Endothelial cell of umbilical vein (primary cell): Measurements from ENCODE around the gene AKTIP. TPM values are rescaled to one million over a fixed set of nuclear protein-coding genes. Genes with fewer than 3 reads are reported as not detected.

ENCODE experiments used
- BruUV-seq: library from RNA; stranded (reverse); fragments of 400-500 nt; replicated peaks from 2 replicates; lab custom pipeline; 2021; lab: Mats Ljungman, UMichigan
- CTCF ChIA-PET: fragments of 300-600, 350-600 bp; sonication (Branson Sonifier 250); formaldehyde crosslinking; loops from one replicate; lab custom pipeline; 2021; ENCODE audit warnings: antibody characterized with exemption, inconsistent platforms; lab: Charles Lee
- POLR2A ChIA-PET: fragments of 300-600, 350-600 bp; sonication (Branson Sonifier 250); formaldehyde crosslinking; loops from one replicate; lab custom pipeline; 2021; ENCODE audit warnings: antibody characterized with exemption, inconsistent platforms; lab: Charles Lee
- DNase-seq: peaks from one replicate; pipeline ENCODE4 v3.0.0-alpha.2; 2011; ENCODE audit warnings: low read depth, low spot score
- FAIRE-seq: peaks from 2 replicates; lab custom pipeline; 2011; peaks lifted over from hg19 to GRCh38; lab: Jason Lieb, UNC
- H2AFZ ChIP-seq: 2 replicates; pipeline ENCODE4 v1.6.0; 2012; ENCODE audit warnings: low read depth, low read length, control low read depth, inconsistent platforms
- H3K27ac ChIP-seq: 2 replicates; pipeline ENCODE4 v1.5.1; 2011; ENCODE audit warnings: low read depth, mild to moderate bottlenecking, control low read depth, low read length, moderate library complexity; ENCODE audit not compliant: insufficient read depth
- H3K27me3 ChIP-seq, 2 experiments: 2 replicates each; pipeline versions ENCODE4 v1.6.0 to v1.6.1; 2011; ENCODE audit warnings: low read length in 2 of 2, mixed read lengths in 1 of 2; ENCODE audit not compliant: control insufficient read depth in 2 of 2, insufficient read depth in 2 of 2
- H3K36me3 ChIP-seq, 2 experiments: 2 replicates in 1 of 2; 3 replicates in 1 of 2; pipeline ENCODE4 v1.5.1; 2011; ENCODE audit warnings: low read length in 2 of 2, mild to moderate bottlenecking in 1 of 2, moderate library complexity in 1 of 2; ENCODE audit not compliant: control insufficient read depth in 2 of 2, insufficient read depth in 2 of 2; ENCODE audit errors: extremely low read depth in 1 of 2
- H3K4me1 ChIP-seq: 3 replicates; pipeline ENCODE4 v1.5.1; 2011; ENCODE audit warnings: mild to moderate bottlenecking, low read length; ENCODE audit not compliant: control insufficient read depth, insufficient read depth; ENCODE audit errors: extremely low read depth
- H3K4me2 ChIP-seq: 2 replicates; pipeline ENCODE4 v1.6.1; 2011; ENCODE audit warnings: low read length, control low read depth, mixed read lengths; ENCODE audit not compliant: insufficient read depth
- H3K4me3 ChIP-seq, 3 experiments: fragments of 200-600 bp in 1 of 3; sonication (generic), shearing (Covaris generic) in 1 of 3; replicated peaks in 1 of 3; 2 replicates each; pipeline ENCODE4 v1.5.1; 2011 to 2016; ENCODE audit warnings: control low read depth in 3 of 3, low read length in 3 of 3, mild to moderate bottlenecking in 2 of 3, inconsistent platforms in 1 of 3, low read depth in 1 of 3, moderate library complexity in 1 of 3; ENCODE audit not compliant: insufficient read depth in 1 of 3
- H3K79me2 ChIP-seq: 2 replicates; pipeline ENCODE4 v1.6.0; 2012; ENCODE audit warnings: low read length, inconsistent platforms; ENCODE audit not compliant: control insufficient read depth, insufficient read depth
- H3K9ac ChIP-seq: replicated peaks from 2 replicates; pipeline ENCODE3; 2011; ENCODE audit warnings: low read length, control low read depth; ENCODE audit not compliant: insufficient read depth; ENCODE audit errors: extremely low read depth
- H3K9me1 ChIP-seq: replicated peaks from 3 replicates; pipeline ENCODE4 v1.6.0; 2011; ENCODE audit warnings: mild to moderate bottlenecking, low read length; ENCODE audit not compliant: control insufficient read depth, insufficient read depth; ENCODE audit errors: extremely low read depth
- H3K9me3 ChIP-seq: replicated peaks from 2 replicates; pipeline ENCODE4 v1.5.1; 2012; ENCODE audit warnings: low read length, inconsistent platforms; ENCODE audit not compliant: control insufficient read depth, insufficient read depth
- H4K20me1 ChIP-seq: replicated peaks from 2 replicates; pipeline ENCODE3; 2011; ENCODE audit warnings: mild to moderate bottlenecking, low read length; ENCODE audit not compliant: control insufficient read depth, insufficient read depth; ENCODE audit errors: extremely low read depth
- EZH2 ChIP-seq: IDR thresholded peaks from 2 replicates; pipeline ENCODE4 v1.6.1; 2012; ENCODE audit warnings: borderline replicate concordance, low read depth, mild to moderate bottlenecking, moderate library complexity, low read length, inconsistent platforms; ENCODE audit not compliant: severe bottlenecking
- JUN ChIP-seq: IDR thresholded peaks from 2 replicates; pipeline ENCODE4 v1.6.1; 2011; ENCODE audit warnings: borderline replicate concordance, low read depth; ENCODE audit not compliant: insufficient read length, insufficient read depth
- MYC ChIP-seq: IDR thresholded peaks from one replicate; pipeline ENCODE4 v1.6.1; 2011; ENCODE audit warnings: mild to moderate bottlenecking, low read depth, low read length
- dilution Hi-C: fragments of 300-500 bp; cut with MboI; formaldehyde crosslinking; loops from one replicate; pipeline ENCODE4 v1.15.0; 2019; ENCODE audit warnings: low sequenced_read_pairs; ENCODE audit not compliant: extremely low pct_ligation_motif_present
- intact Hi-C: fragments of 100-400 bp; cut with micrococcal nuclease; formaldehyde crosslinking; loops from one replicate; pipeline ENCODE4 v1.10.0; 2022
- polyA plus RNA-seq, 4 experiments: library from polyadenylated mRNA; depleted of rRNA in 3 of 4; stranded (reverse) in 3 of 4; unstranded in 1 of 4; fragments of >200 nt; gene quantifications; 2 replicates each; pipeline versions ENCODE4 v1.2.1 to v1.2.3, GENCODE V29; 2011 to 2012; ENCODE audit warnings: missing spikeins in 1 of 4
- total RNA-seq: library from RNA; stranded (reverse); gene quantifications from 2 replicates; pipeline ENCODE4 v1.2.3, GENCODE V29; 2021
- TF ChIP-seq, protein P1 (sequence below): IDR thresholded peaks from 2 replicates; pipeline ENCODE4 v1.6.1; 2011; ENCODE audit not compliant: insufficient read depth, insufficient read length
- TF ChIP-seq, protein P2 (sequence below), 2 donors: IDR thresholded peaks; 1 replicate in 1 of 2; 2 replicates in 1 of 2; pipeline ENCODE4 v1.5.1; 2011; ENCODE audit warnings: low read length in 2 of 2, mild to moderate bottlenecking in 2 of 2, moderate library complexity in 2 of 2, control low read depth in 1 of 2, inconsistent platforms in 1 of 2, low read depth in 1 of 2; ENCODE audit not compliant: insufficient read depth in 1 of 2; ENCODE audit errors: extremely low read depth in 1 of 2

The AKTIP gene
- total and polyA plus RNA-seq, 2 donors (not counting 3 experiments of a cell fraction or from before 2014, with no cell fraction given): 25.1 to 32.7 TPM

DNA sequence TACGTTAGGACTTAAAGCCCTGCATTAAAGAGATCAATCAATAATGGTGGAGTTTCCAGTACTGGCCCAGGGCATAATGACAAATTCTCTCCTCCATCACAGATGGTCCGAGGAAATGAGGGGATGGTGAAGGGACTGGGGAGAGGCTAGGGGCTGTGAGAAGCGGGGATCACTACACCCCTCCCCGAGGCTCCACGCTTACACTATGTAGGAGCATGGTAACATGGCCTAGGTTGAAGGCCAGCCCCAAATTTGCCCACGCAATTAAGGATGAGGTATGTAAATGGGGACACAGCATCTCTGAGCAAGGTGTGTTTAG, 8.0 kb upstream of the AKTIP start:
- H2AFZ ChIP-seq: peak overlapping the region; percentile 28
- FAIRE-seq (no peak), DNase-seq (no peak)
- H3K9me3 ChIP-seq: no peaks in the 10 kb centered on the region
- BruUV-seq: no TSS peak
- peaks cover 21% of the 10 kb centered on the region for H3K4me1 ChIP-seq
- no peaks in the 10 kb centered on the region for H3K79me2 ChIP-seq
- TF ChIP-seq, protein P1, sequence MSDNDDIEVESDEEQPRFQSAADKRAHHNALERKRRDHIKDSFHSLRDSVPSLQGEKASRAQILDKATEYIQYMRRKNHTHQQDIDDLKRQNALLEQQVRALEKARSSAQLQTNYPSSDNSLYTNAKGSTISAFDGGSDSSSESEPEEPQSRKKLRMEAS: no peak
- no peak for TF ChIP-seq EZH2
- no peaks in the 10 kb centered on the region for H3K36me3 ChIP-seq
- POLR2A ChIA-PET: no interaction called here
- H3K4me2 ChIP-seq: no peak overlapping the region
- no peak overlapping the region for H3K4me3 ChIP-seq
- dilution Hi-C loops (no loop called here), intact Hi-C loops (loop anchor here (5.0 kb wide), 1 partner anchor 184 kb away; no protein-coding TSS in a partner anchor)
- peak overlapping the region; percentile 78 for H3K9ac ChIP-seq
- H3K9me1 ChIP-seq: no peaks in the 10 kb centered on the region
- H3K27me3 ChIP-seq: no peaks in the 10 kb centered on the region
- H4K20me1 ChIP-seq: no peaks in the 10 kb centered on the region
- peak overlapping the region; percentile 6 for H3K27ac ChIP-seq
- CTCF ChIA-PET: no interaction called here

DNA sequence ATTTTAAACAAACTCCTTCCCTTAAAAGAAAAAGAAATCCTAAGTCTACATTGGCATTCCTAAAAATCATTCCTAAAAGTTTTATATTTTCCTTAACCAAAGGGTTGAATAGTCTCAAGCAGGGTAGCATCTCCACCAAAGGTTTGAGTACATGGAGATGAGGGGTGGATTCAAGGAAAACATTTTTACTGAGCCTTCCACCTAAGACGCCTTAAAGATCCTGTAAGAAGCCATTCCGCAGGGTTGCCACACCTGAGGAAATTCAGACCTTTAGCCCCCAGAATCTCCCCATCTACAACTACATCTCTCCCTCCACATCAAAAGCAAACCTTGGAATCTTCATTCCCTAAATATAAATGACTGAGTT, 7.7 kb upstream of the AKTIP start:
- H3K79me2 ChIP-seq: no peaks in the 10 kb centered on the region
- peak overlapping the region; percentile 78 for H3K9ac ChIP-seq
- no peak overlapping the region for H3K4me3 ChIP-seq
- intact Hi-C loops (loop anchor here (1.0 to 5.0 kb wide), 5 partner anchors 8 to 183 kb away; no protein-coding TSS in a partner anchor), dilution Hi-C loops (no loop called here)
- peak overlapping the region; percentile 87 for H3K27ac ChIP-seq
- BruUV-seq: no TSS peak
- TF ChIP-seq, protein P2, sequence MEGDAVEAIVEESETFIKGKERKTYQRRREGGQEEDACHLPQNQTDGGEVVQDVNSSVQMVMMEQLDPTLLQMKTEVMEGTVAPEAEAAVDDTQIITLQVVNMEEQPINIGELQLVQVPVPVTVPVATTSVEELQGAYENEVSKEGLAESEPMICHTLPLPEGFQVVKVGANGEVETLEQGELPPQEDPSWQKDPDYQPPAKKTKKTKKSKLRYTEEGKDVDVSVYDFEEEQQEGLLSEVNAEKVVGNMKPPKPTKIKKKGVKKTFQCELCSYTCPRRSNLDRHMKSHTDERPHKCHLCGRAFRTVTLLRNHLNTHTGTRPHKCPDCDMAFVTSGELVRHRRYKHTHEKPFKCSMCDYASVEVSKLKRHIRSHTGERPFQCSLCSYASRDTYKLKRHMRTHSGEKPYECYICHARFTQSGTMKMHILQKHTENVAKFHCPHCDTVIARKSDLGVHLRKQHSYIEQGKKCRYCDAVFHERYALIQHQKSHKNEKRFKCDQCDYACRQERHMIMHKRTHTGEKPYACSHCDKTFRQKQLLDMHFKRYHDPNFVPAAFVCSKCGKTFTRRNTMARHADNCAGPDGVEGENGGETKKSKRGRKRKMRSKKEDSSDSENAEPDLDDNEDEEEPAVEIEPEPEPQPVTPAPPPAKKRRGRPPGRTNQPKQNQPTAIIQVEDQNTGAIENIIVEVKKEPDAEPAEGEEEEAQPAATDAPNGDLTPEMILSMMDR (IDR thresholded peaks at IDR 0.05; ENCODE audit: extremely low read depth in 1 of 2, insufficient read depth in 1 of 2, low read depth in 1 of 2, low read length in 2 of 2): no peak
- no peak for TF ChIP-seq MYC
- TF ChIP-seq JUN: no peak
- H4K20me1 ChIP-seq: no peaks in the 10 kb centered on the region
- no peaks in the 10 kb centered on the region for H3K9me1 ChIP-seq
- no peak for DNase-seq
- H3K4me1 ChIP-seq: peaks cover 18% of the 10 kb centered on the region
- H3K4me2 ChIP-seq: no peak overlapping the region
- no peaks in the 10 kb centered on the region for H3K9me3 ChIP-seq
- peak overlapping the region; percentile 28 for H2AFZ ChIP-seq
- no peaks in the 10 kb centered on the region for H3K36me3 ChIP-seq
- ChIA-PET POLR2A (no interaction called here), CTCF (interaction anchor here (0.6 to 2.1 kb wide), 24 partner anchors 8 to 1468 kb away, joined by 3 to 18 read pairs (median 6); no protein-coding TSS in a partner anchor)
- H3K27me3 ChIP-seq: no peaks in the 10 kb centered on the region
- FAIRE-seq: no peak
